HFFc6 (cell line): ENCODE data around the gene GYPC. TPM values are rescaled to one million over a fixed set of nuclear protein-coding genes. Genes with fewer than 3 reads are reported as not detected.
"Not testable (repeated sequence)": the region's sequence is repeated elsewhere in the genome, so short reads cannot be mapped to it uniquely, and the experiment has no call there.

Experiments
- DNase-seq: peaks from one replicate; pipeline ENCODE4 v3.0.0-alpha.2; 2018
- H3K27ac Mint-ChIP-seq: 2 replicates; pipeline ENCODE4 v1.8.0; 2020; ENCODE audit warnings: mild to moderate bottlenecking, mixed read lengths
- H3K27me3 Mint-ChIP-seq: 2 replicates; pipeline ENCODE4 v1.8.0; 2021; ENCODE audit warnings: mild to moderate bottlenecking, moderate library complexity, mixed read lengths; ENCODE audit not compliant: insufficient read depth
- H3K36me3 Mint-ChIP-seq: 2 replicates; pipeline ENCODE4 v1.8.0; 2021; ENCODE audit warnings: low read depth, mixed read lengths
- H3K4me1 Mint-ChIP-seq: 2 replicates; pipeline ENCODE4 v1.8.0; 2020; ENCODE audit warnings: low read depth, mixed read lengths
- H3K4me3 Mint-ChIP-seq: 2 replicates; pipeline ENCODE4 v1.8.0; 2020; ENCODE audit warnings: mild to moderate bottlenecking, moderate library complexity, mixed read lengths
- H3K9me3 Mint-ChIP-seq: 2 replicates; pipeline ENCODE4 v1.8.0; 2020; ENCODE audit warnings: mild to moderate bottlenecking, mixed read lengths
- total RNA-seq, 6 experiments: library from RNA; stranded (reverse); fragmentation: NEBNext Ultra II Directional; extraction: Animal tissue kit (Norgen Biotek cat#: 25700); gene quantifications; 2 replicates in 1 of 6; 3 replicates in 5 of 6; pipeline ENCODE4 v1.2.3, GENCODE V29; 2021
- TF ChIP-seq, protein P1 (sequence below): fragments of 200-600 bp; sonication (generic); IDR thresholded peaks from 2 replicates; pipeline ENCODE4 v1.5.0; 2021; ENCODE audit warnings: antibody characterized with exemption, mild to moderate bottlenecking

The GYPC gene
- total RNA-seq, 6 experiments from 2014 or later, result 19.4 to 29.6 (median 21.3) TPM

DNA sequence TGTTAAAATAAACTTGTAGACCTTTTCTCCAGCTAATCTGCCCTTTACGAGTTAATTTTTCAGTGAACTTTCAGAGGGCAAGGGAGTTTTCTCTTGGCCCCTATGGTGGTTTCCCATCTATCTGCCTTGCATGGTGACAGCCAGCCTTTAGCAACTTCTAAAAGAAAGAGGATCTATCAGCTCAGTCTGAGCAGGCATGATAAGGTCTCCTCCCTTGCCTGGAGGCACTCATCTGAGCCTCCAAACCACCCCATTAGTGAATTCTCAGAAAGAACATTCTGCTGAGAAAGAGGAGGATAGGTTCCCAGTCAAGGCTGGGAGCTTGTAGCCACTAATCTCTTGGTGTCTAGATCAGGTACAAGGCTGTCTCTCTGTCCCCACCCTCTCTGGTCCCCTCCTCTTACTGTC, 10.7 kb upstream of the GYPC start:
- TF ChIP-seq, protein P1, sequence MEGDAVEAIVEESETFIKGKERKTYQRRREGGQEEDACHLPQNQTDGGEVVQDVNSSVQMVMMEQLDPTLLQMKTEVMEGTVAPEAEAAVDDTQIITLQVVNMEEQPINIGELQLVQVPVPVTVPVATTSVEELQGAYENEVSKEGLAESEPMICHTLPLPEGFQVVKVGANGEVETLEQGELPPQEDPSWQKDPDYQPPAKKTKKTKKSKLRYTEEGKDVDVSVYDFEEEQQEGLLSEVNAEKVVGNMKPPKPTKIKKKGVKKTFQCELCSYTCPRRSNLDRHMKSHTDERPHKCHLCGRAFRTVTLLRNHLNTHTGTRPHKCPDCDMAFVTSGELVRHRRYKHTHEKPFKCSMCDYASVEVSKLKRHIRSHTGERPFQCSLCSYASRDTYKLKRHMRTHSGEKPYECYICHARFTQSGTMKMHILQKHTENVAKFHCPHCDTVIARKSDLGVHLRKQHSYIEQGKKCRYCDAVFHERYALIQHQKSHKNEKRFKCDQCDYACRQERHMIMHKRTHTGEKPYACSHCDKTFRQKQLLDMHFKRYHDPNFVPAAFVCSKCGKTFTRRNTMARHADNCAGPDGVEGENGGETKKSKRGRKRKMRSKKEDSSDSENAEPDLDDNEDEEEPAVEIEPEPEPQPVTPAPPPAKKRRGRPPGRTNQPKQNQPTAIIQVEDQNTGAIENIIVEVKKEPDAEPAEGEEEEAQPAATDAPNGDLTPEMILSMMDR, result no peak
- Mint-ChIP-seq H3K4me1 (no peaks in the 10 kb centered on the region), H3K9me3 (no peaks in the 10 kb centered on the region), H3K36me3 (no peaks in the 10 kb centered on the region), H3K4me3 (no peak overlapping the region), H3K27me3 (peaks cover 14% of the 10 kb centered on the region), H3K27ac (no peak overlapping the region)
- no peak for DNase-seq

DNA sequence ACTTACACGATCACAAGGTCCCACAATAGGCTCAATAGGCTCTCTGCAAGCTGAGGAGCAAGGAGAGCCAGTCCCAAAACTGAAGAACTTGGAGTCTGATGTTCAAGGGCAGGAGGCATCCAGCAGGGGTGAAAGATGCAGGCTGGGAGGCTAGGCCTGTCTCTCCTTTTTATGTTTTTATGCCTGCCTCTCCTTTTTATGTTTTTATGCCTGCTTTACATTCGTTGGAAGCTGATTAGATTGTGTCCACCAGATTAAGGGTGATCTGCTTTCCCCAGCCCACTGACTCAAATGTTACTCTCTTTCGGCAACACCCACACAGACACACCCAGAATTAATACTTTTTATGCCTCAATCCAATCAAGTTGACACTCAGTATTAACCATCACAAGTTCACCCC, 9.9 kb upstream of the GYPC start:
- DNase-seq, result no peak
- Mint-ChIP-seq H3K4me1 (no peaks in the 10 kb centered on the region), H3K9me3 (no peaks in the 10 kb centered on the region), H3K27ac (no peak overlapping the region), H3K27me3 (peaks cover 14% of the 10 kb centered on the region), H3K36me3 (no peaks in the 10 kb centered on the region), H3K4me3 (no peak overlapping the region)
- TF ChIP-seq, protein P1, result no peak

DNA sequence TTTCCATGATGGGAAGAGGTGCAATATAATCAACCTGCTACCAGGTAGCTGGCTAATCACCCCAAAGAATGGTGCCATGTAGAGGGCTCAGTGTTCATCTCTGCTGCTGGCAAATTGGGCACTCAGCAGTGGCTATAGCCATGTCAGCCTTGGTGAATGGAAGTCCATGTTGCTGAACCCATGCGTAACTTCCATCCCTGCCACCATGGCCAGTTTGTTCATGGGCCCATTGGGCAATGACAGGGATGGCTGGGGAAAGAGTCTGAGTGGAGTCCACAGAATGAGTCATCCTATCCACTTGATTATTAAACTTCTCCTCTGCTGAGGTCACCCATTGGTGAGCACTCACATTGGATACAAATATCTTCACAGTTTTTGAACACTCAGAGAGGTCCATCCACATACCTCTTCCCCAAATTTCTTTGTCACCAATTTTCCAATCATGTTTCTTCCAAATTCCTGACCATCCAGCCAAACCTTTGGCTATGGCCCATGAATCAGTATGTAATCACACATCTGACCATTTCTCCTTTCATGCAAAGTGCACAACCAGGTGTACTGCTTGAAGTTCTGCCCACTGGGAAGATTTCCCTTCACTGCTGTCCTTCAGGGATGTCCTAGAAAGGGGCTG, 8.1 kb upstream of the GYPC start:
- not testable (repeated sequence) for H3K4me1 Mint-ChIP-seq, H3K27ac Mint-ChIP-seq, DNase-seq, H3K4me3 Mint-ChIP-seq, H3K27me3 Mint-ChIP-seq, H3K9me3 Mint-ChIP-seq, H3K36me3 Mint-ChIP-seq

DNA sequence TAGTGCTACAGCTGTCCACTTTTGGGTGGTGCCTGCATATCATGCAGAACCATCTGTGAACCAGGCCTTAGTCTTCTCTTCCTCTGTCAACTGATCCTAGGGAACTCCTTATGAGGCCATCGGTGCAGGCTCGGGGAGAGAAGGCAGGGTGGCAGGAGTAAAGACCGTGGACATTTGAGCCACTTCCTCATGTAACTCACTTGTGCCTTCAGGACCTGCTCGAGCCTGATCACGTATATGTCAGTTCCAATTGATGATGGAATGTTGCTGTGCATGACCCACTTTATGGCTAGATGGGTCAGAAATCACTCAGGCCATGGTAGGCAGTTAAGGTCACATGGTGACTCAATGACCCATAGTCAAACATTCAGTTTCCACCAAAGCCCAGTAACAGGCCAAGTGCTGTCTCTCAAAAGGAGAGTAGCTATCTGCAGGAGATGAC, 7.6 kb upstream of the GYPC start:
- H3K4me3 Mint-ChIP-seq, H3K27me3 Mint-ChIP-seq, H3K9me3 Mint-ChIP-seq, DNase-seq, H3K4me1 Mint-ChIP-seq, H3K27ac Mint-ChIP-seq, H3K36me3 Mint-ChIP-seq: not testable (repeated sequence)

DNA sequence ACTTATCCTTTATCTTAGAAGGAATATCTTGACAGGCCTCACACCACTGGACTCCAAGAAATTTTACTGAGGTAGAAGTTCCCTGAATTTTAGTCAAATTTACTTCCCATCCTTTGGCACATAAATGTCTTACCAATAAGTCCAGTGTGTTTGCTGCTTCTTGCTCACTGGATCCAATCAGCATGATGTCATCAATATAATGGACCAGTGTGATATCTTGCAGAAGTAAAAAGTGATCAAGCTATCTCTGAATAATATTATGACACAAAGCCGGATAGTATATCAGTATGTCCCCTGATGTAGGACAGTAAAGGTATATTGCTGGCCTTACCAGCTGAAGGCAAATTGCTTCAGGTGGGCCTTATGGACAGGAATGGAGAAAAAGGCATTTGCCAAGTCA, 6.9 kb upstream of the GYPC start:
- no peak overlapping the region for H3K27ac Mint-ChIP-seq
- DNase-seq, result no peak
- no peak overlapping the region for H3K4me3 Mint-ChIP-seq
- TF ChIP-seq, protein P1, result no peak
- H3K36me3 Mint-ChIP-seq, result no peaks in the 10 kb centered on the region
- H3K4me1 Mint-ChIP-seq, result no peaks in the 10 kb centered on the region
- peaks cover 8% of the 10 kb centered on the region for H3K27me3 Mint-ChIP-seq
- H3K9me3 Mint-ChIP-seq, result no peaks in the 10 kb centered on the region

DNA sequence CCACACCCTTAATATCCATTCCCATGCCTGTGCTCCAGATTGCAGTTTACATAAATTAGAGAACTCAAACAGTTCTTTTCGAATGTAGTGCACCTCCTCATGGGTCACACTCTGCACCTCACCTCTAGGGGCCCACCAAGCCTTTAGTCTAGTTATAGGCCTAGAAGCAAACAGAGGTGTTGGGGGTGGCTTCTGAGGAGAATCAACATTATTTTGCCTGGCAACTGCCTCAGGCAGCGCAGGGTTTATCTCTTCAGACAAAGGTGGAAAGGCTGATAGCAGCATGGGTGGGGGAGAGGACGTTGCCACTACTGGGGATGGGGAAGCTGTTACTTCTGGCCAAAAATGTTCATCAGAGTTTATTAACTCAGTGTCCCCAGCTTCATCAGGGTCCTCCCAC, 5.0 kb upstream of the GYPC start:
- Mint-ChIP-seq H3K27ac (no peak overlapping the region), H3K36me3 (no peaks in the 10 kb centered on the region), H3K9me3 (no peaks in the 10 kb centered on the region), H3K4me3 (no peak overlapping the region), H3K27me3 (peaks cover 3% of the 10 kb centered on the region), H3K4me1 (peaks cover 12% of the 10 kb centered on the region)
- TF ChIP-seq, protein P1, result no peak
- no peak for DNase-seq
